ENCODE results near the gene DTD1.
A peak's percentile ranks its signal among the peaks of the same experiment; 100 is the strongest.

The DTD1 gene

GRCh38 chr20:18615020-18615650 is 27.3 kb downstream of the DTD1 start:
- DNase-seq, result no peak

GRCh38 chr20:18621004-18621403 is 33.1 kb downstream of the DTD1 start:
- no peak for DNase-seq

GRCh38 chr20:18623156-18623910 is 35.5 kb downstream of the DTD1 start:
- no peak for DNase-seq

- DNase-seq, result no peak
Observed at GRCh38 chr20:18624948-18625347, 37.1 kb downstream of the DTD1 start.

- DNase-seq, result no peak
Observed at GRCh38 chr20:18625907-18626655, 38.2 kb downstream of the DTD1 start.

- no peak for DNase-seq
Observed at GRCh38 chr20:18628330-18628920, 40.6 kb downstream of the DTD1 start.

GRCh38 chr20:18632196-18632789 is 44.4 kb downstream of the DTD1 start:
- DNase-seq, result peak; percentile 40 to 47

- DNase-seq, result no peak
Observed at GRCh38 chr20:18633411-18633810, 45.6 kb downstream of the DTD1 start.

- DNase-seq, result no peak
Observed at GRCh38 chr20:18634501-18634900, 46.6 kb downstream of the DTD1 start.

- no peak for DNase-seq
Observed at GRCh38 chr20:18635380-18635779, 47.5 kb downstream of the DTD1 start.

- no peak for DNase-seq
Observed at GRCh38 chr20:18637224-18637623, 49.4 kb downstream of the DTD1 start.

GRCh38 chr20:18638768-18639167 is 50.9 kb downstream of the DTD1 start:
- no peak for DNase-seq

- no peak for DNase-seq
Observed at GRCh38 chr20:18639501-18639979, 51.7 kb downstream of the DTD1 start.

- DNase-seq, result no peak
Observed at GRCh38 chr20:18645196-18645745, 57.4 kb downstream of the DTD1 start.

- no peak for DNase-seq
Observed at GRCh38 chr20:18645851-18646250, 58.0 kb downstream of the DTD1 start.

- no peak for DNase-seq
Observed at GRCh38 chr20:18647777-18648176, 59.9 kb downstream of the DTD1 start.

GRCh38 chr20:18650224-18650623 is 62.4 kb downstream of the DTD1 start:
- DNase-seq, result no peak

GRCh38 chr20:18653736-18654447 is 66.0 kb downstream of the DTD1 start:
- DNase-seq, result no peak

GRCh38 chr20:18654448-18654773 is 66.6 kb downstream of the DTD1 start:
- DNase-seq, result no peak

- DNase-seq, result no peak
Observed at GRCh38 chr20:18657575-18657974, 69.7 kb downstream of the DTD1 start.

GRCh38 chr20:18662279-18663040 is 74.6 kb downstream of the DTD1 start:
- DNase-seq, result no peak
